ENCODE results near the gene CP.
A peak's percentile ranks its signal among the peaks of the same experiment; 100 is the strongest.

CP gene

DNA sequence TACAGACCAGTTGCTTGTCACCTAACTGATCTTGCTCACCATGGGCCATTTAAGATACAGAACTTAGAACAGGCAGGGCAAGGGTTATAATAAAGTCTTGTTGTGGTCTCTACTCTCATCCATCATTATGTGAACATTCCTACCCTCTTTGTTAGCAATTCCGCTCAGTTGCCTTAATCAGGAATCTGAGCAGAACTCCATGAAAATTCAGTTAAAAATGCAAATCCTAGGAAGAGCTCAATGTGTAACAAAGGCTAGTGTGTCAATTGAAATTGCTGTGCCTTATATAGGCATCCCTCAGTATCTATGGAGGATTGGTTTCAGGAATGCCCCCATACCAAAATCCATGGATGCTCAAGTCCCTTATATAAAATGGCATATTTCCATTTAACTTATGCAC, 44.5 kb downstream of the CP start:
- Histone ChIP-seq H3K4me3 (ENCODE audit: low read depth in 1 of 2, low read length in 2 of 2) (no peak overlapping the region), H3K4me1 (ENCODE audit: insufficient read depth, low read length) (no peaks in the 10 kb centered on the region), H3K36me3 (ENCODE audit: insufficient read depth, low read length) (peaks cover 14% of the 10 kb centered on the region; the same call in 1 of the 2 replicates), H2AFZ (ENCODE audit: low read depth, low read length) (no peak overlapping the region), H4K20me1 (ENCODE audit: insufficient read depth, low read length) (no peaks in the 10 kb centered on the region), H3K27me3 (ENCODE audit: insufficient read depth, low read length, poor library complexity) (no peaks in the 10 kb centered on the region), H3K4me2 (ENCODE audit: insufficient read depth, low read length) (no peak overlapping the region), H3K27ac (ENCODE audit: low read length) (no peak overlapping the region), H3K9me3 (ENCODE audit: insufficient read depth, low read length, severe bottlenecking) (no peaks in the 10 kb centered on the region), H3K9ac (ENCODE audit: low read depth, low read length) (no peak overlapping the region), H3K79me2 (ENCODE audit: insufficient read depth, low read length) (no peaks in the 10 kb centered on the region)
- DNase-seq (no peak), ATAC-seq (ENCODE audit: insufficient read depth, low read depth) (no peak)
- TF ChIP-seq, protein P1, sequence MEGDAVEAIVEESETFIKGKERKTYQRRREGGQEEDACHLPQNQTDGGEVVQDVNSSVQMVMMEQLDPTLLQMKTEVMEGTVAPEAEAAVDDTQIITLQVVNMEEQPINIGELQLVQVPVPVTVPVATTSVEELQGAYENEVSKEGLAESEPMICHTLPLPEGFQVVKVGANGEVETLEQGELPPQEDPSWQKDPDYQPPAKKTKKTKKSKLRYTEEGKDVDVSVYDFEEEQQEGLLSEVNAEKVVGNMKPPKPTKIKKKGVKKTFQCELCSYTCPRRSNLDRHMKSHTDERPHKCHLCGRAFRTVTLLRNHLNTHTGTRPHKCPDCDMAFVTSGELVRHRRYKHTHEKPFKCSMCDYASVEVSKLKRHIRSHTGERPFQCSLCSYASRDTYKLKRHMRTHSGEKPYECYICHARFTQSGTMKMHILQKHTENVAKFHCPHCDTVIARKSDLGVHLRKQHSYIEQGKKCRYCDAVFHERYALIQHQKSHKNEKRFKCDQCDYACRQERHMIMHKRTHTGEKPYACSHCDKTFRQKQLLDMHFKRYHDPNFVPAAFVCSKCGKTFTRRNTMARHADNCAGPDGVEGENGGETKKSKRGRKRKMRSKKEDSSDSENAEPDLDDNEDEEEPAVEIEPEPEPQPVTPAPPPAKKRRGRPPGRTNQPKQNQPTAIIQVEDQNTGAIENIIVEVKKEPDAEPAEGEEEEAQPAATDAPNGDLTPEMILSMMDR (IDR thresholded peaks at IDR 0.05; ENCODE audit: borderline replicate concordance, extremely low read depth, low read length, poor library complexity, severe bottlenecking), result no peak

DNA sequence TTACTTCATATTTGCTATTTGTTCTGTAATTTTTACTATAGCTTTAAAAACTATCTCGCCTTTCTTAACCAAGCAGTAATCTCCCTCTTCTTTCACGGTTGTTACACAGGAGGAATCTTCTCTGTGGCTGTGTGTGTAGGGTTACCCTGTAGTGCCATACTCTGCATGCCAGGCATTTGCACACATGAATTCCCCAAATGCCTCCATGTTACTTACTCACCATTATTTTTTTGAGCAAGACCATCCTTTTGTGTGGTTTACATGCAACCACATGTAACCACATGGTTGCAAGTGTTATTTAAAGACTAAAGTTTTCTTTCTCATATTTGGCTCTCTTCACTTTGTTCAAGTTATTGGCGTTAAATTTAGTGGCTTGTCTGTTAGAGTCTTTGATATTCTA, 46.7 kb downstream of the CP start:
- no peak overlapping the region for H3K9ac ChIP-seq (ENCODE audit: low read depth, low read length)
- H3K27me3 ChIP-seq (ENCODE audit: insufficient read depth, low read length, poor library complexity), result no peaks in the 10 kb centered on the region
- no peak overlapping the region for H3K4me2 ChIP-seq (ENCODE audit: insufficient read depth, low read length)
- no peaks in the 10 kb centered on the region for H3K4me1 ChIP-seq (ENCODE audit: insufficient read depth, low read length)
- H2AFZ ChIP-seq (ENCODE audit: low read depth, low read length), result no peak overlapping the region
- peak; percentile 74 for ATAC-seq (ENCODE audit: insufficient read depth, low read depth)
- H3K79me2 ChIP-seq (ENCODE audit: insufficient read depth, low read length), result no peaks in the 10 kb centered on the region
- H3K9me3 ChIP-seq (ENCODE audit: insufficient read depth, low read length, severe bottlenecking), result no peaks in the 10 kb centered on the region
- H3K27ac ChIP-seq (ENCODE audit: low read length), result no peak overlapping the region
- DNase-seq, result no peak
- H3K36me3 ChIP-seq (ENCODE audit: insufficient read depth, low read length), result peaks cover 26% of the 10 kb centered on the region; the same call in 1 of the 2 replicates
- H4K20me1 ChIP-seq (ENCODE audit: insufficient read depth, low read length), result no peaks in the 10 kb centered on the region
- no peak for TF ChIP-seq EZH2 (IDR thresholded peaks at IDR 0.05; ENCODE audit: borderline replicate concordance, low read depth, low read length, severe bottlenecking)
- TF ChIP-seq, protein P1 (IDR thresholded peaks at IDR 0.05; ENCODE audit: borderline replicate concordance, extremely low read depth, low read length, poor library complexity, severe bottlenecking), result no peak
- no peak overlapping the region for H3K4me3 ChIP-seq (ENCODE audit: low read depth in 1 of 2, low read length in 2 of 2)

DNA sequence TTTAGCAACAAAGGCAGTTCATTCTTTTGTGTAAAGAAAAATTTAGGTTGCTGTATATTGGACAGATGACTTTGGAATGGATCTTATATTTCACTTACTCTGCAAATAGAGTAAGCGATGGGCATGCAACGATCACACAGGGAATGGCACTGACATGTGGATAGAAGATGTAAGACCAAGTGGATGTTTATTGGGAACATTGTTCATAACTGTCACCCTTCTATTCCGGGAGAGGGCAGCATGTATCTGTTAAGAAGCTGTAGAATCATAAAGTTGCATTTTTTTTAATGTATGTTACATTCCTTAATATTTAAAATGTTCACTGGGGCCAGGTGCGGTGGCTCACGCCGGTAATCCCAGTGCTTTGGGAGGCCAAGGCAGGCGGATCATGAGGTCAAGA, 51.0 kb downstream of the CP start:
- Histone ChIP-seq H3K36me3 (ENCODE audit: insufficient read depth, low read length) (peaks cover 56% of the 10 kb centered on the region), H3K4me2 (ENCODE audit: insufficient read depth, low read length) (no peak overlapping the region), H3K9me3 (ENCODE audit: insufficient read depth, low read length, severe bottlenecking) (no peaks in the 10 kb centered on the region), H2AFZ (ENCODE audit: low read depth, low read length) (no peak overlapping the region), H4K20me1 (ENCODE audit: insufficient read depth, low read length) (no peaks in the 10 kb centered on the region), H3K27ac (ENCODE audit: low read length) (no peak overlapping the region), H3K27me3 (ENCODE audit: insufficient read depth, low read length, poor library complexity) (no peaks in the 10 kb centered on the region), H3K79me2 (ENCODE audit: insufficient read depth, low read length) (no peaks in the 10 kb centered on the region), H3K4me3 (ENCODE audit: low read depth in 1 of 2, low read length in 2 of 2) (no peak overlapping the region), H3K9ac (ENCODE audit: low read depth, low read length) (no peak overlapping the region), H3K4me1 (ENCODE audit: insufficient read depth, low read length) (no peaks in the 10 kb centered on the region)
- no peak for DNase-seq
- no peak for TF ChIP-seq EZH2 (IDR thresholded peaks at IDR 0.05; ENCODE audit: borderline replicate concordance, low read depth, low read length, severe bottlenecking)
- TF ChIP-seq, protein P1 (IDR thresholded peaks at IDR 0.05; ENCODE audit: borderline replicate concordance, extremely low read depth, low read length, poor library complexity, severe bottlenecking), result no peak
- no peak for ATAC-seq (ENCODE audit: insufficient read depth, low read depth)

DNA sequence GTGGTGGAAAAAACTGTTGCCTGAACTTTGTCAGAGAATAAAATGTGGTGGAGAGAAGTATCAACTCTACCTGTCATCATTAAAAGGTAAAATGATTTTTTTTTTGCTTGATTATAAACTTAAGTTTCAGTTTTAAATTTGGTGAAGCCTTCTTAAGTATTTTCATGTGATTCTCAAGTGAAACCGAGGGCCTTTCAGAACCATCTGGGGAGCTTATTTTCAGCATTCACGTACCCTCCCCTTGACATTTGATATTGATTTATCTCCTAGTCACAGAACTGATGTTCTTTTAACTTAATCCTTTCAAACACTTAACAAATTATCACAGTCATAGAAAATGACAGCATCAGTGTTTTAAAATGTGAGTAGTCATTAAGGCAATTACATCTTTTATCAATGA, 53.7 kb downstream of the CP start:
- ATAC-seq (ENCODE audit: insufficient read depth, low read depth) (no peak), DNase-seq (no peak)
- Histone ChIP-seq H3K27ac (ENCODE audit: low read length) (no peak overlapping the region), H3K79me2 (ENCODE audit: insufficient read depth, low read length) (no peaks in the 10 kb centered on the region), H2AFZ (ENCODE audit: low read depth, low read length) (no peak overlapping the region), H3K9ac (ENCODE audit: low read depth, low read length) (no peak overlapping the region), H3K9me3 (ENCODE audit: insufficient read depth, low read length, severe bottlenecking) (no peaks in the 10 kb centered on the region), H4K20me1 (ENCODE audit: insufficient read depth, low read length) (no peaks in the 10 kb centered on the region), H3K36me3 (ENCODE audit: insufficient read depth, low read length) (peaks cover 69% of the 10 kb centered on the region), H3K4me2 (ENCODE audit: insufficient read depth, low read length) (no peak overlapping the region), H3K4me3 (ENCODE audit: low read depth in 1 of 2, low read length in 2 of 2) (no peak overlapping the region), H3K4me1 (ENCODE audit: insufficient read depth, low read length) (peaks cover 4% of the 10 kb centered on the region), H3K27me3 (ENCODE audit: insufficient read depth, low read length, poor library complexity) (no peaks in the 10 kb centered on the region)
- no peak for TF ChIP-seq EZH2 (IDR thresholded peaks at IDR 0.05; ENCODE audit: borderline replicate concordance, low read depth, low read length, severe bottlenecking)
- TF ChIP-seq, protein P1 (IDR thresholded peaks at IDR 0.05; ENCODE audit: borderline replicate concordance, extremely low read depth, low read length, poor library complexity, severe bottlenecking), result no peak

Data from DND-41 (cell line).